WTC11 (cell line): ENCODE measurements around the gene GDPGP1.

Experiments used
- CTCF ChIP-seq: fragments of 200-600 bp; IDR thresholded peaks from 2 replicates; pipeline ENCODE4 v1.8.0; 2022; ENCODE audit warnings: antibody characterized with exemption
- OVOL2 ChIP-seq: fragments of 250-450 bp; sonication (Bioruptor Pico); IDR thresholded peaks from 2 replicates; pipeline ENCODE4 v1.9.0; 2021; ENCODE audit warnings: mild to moderate bottlenecking, borderline replicate concordance
- TP53 ChIP-seq: sonication (generic); formaldehyde crosslinking; IDR thresholded peaks from 2 replicates; pipeline ENCODE4 v1.8.1; 2023; ENCODE audit warnings: mild to moderate bottlenecking, missing genetic modification reagents
- ZNF317 ChIP-seq: sonication (generic); formaldehyde crosslinking; IDR thresholded peaks from 2 replicates; pipeline ENCODE4 v1.8.1; 2023; ENCODE audit warnings: low read depth, mild to moderate bottlenecking, moderate library complexity, missing genetic modification reagents, borderline replicate concordance

DNA sequence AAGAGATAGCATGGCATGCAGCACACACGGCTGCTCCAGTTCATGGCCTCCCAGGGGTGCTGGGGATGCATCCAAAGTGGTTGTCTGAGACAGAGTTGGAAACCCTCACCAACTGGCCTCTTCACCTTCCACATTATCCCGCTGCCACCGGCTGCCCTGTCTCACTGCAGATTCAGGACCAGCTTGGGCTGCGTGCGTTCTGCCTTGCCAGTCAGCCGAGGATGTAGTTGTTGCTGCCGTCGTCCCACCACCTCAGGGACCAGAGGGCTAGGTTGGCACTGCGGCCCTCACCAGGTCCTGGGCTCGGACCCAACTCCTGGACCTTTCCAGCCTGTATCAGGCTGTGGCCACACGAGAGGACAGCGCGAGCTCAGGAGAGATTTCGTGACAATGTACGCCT, 5.0 kb upstream of the GDPGP1 start:
- TF ChIP-seq OVOL2 (CRISPR knock-in tag) (no peak), ZNF317 (CRISPR knock-in tag) (no peak), CTCF (no peak), TP53 (CRISPR knock-in tag) (no peak)
